OCI-LY1 (cell line): ENCODE data around the gene ZNF329.

Experiments used
- EZH2 ChIP-seq: fragments of 200-600 bp; sonication (generic), shearing (Covaris generic); IDR thresholded peaks from 2 replicates; pipeline ENCODE4 v1.8.0; 2017; ENCODE audit warnings: borderline replicate concordance, mixed run types, mild to moderate bottlenecking, antibody characterized with exemption, low read length, moderate library complexity, mixed read lengths
- TF ChIP-seq, protein P1 (sequence below): fragments of 200-600 bp; sonication (generic), shearing (Covaris generic); IDR thresholded peaks from 2 replicates; pipeline ENCODE4 v1.5.1; 2017; ENCODE audit warnings: mild to moderate bottlenecking, antibody characterized with exemption, low read length, moderate library complexity, mixed read lengths

DNA sequence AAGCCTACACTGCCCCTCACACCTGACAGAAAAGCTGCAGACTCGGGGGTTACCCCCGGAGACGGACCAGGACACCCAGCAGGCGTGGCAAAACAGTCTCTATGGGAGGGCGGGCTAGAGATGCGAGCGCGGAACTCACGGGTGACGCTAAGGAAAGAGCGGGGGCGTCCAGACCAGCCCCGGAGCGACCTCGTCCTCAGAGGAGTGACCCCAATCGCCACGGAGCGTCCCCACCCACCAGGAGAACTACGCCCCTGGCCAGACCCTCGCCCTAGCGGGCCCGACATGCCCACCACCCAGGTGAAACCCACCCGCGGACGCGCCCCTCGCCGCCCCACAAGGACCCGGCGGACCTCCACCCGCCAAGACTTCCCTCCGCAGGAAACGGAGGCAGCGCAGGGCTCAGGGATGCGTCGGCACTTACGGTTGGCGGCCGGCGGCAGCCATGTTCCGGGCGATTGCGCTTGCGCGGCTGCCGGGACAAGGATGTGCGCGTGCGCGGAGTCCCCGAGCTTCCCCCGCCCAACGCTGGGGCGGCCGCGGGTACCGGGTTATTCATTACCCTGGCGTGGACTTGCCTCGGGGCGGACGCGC is at the start of gene ZNF329:
- TF ChIP-seq, protein P1, sequence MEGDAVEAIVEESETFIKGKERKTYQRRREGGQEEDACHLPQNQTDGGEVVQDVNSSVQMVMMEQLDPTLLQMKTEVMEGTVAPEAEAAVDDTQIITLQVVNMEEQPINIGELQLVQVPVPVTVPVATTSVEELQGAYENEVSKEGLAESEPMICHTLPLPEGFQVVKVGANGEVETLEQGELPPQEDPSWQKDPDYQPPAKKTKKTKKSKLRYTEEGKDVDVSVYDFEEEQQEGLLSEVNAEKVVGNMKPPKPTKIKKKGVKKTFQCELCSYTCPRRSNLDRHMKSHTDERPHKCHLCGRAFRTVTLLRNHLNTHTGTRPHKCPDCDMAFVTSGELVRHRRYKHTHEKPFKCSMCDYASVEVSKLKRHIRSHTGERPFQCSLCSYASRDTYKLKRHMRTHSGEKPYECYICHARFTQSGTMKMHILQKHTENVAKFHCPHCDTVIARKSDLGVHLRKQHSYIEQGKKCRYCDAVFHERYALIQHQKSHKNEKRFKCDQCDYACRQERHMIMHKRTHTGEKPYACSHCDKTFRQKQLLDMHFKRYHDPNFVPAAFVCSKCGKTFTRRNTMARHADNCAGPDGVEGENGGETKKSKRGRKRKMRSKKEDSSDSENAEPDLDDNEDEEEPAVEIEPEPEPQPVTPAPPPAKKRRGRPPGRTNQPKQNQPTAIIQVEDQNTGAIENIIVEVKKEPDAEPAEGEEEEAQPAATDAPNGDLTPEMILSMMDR, result no peak
- no peak for TF ChIP-seq EZH2
